Endothelial cell of umbilical vein (primary cell): ENCODE results near the gene PERM1.

Source experiments
- CTCF ChIP-seq, 2 donors: IDR thresholded peaks; 1 replicate in 1 of 2; 2 replicates in 1 of 2; pipeline ENCODE4 v1.5.1; 2011; ENCODE audit warnings: low read length in 2 of 2, mild to moderate bottlenecking in 2 of 2, moderate library complexity in 2 of 2, control low read depth in 1 of 2, inconsistent platforms in 1 of 2, low read depth in 1 of 2; ENCODE audit not compliant: insufficient read depth in 1 of 2; ENCODE audit errors: extremely low read depth in 1 of 2
- EZH2 ChIP-seq: IDR thresholded peaks from 2 replicates; pipeline ENCODE4 v1.6.1; 2012; ENCODE audit warnings: borderline replicate concordance, low read depth, mild to moderate bottlenecking, moderate library complexity, low read length, inconsistent platforms; ENCODE audit not compliant: severe bottlenecking
- FOS ChIP-seq: IDR thresholded peaks from 2 replicates; pipeline ENCODE4 v1.6.1; 2011; ENCODE audit warnings: mild to moderate bottlenecking, low read length, moderate library complexity, borderline replicate concordance; ENCODE audit not compliant: insufficient read depth
- JUN ChIP-seq: IDR thresholded peaks from 2 replicates; pipeline ENCODE4 v1.6.1; 2011; ENCODE audit warnings: borderline replicate concordance, low read depth; ENCODE audit not compliant: insufficient read length, insufficient read depth
- MYC ChIP-seq: IDR thresholded peaks from one replicate; pipeline ENCODE4 v1.6.1; 2011; ENCODE audit warnings: mild to moderate bottlenecking, low read depth, low read length
- POLR2A ChIP-seq: IDR thresholded peaks from 2 replicates; pipeline ENCODE4 v1.6.1; 2012; ENCODE audit warnings: low read depth, mild to moderate bottlenecking, control low read depth, low read length
- POLR2AphosphoS5 ChIP-seq: IDR thresholded peaks from 2 replicates; pipeline ENCODE4 v1.6.1; 2012; ENCODE audit warnings: low read depth, mild to moderate bottlenecking, control low read depth, low read length, moderate library complexity; ENCODE audit not compliant: insufficient read depth
- TF ChIP-seq, protein P1 (sequence below): IDR thresholded peaks from 2 replicates; pipeline ENCODE4 v1.6.1; 2011; ENCODE audit not compliant: insufficient read depth, insufficient read length

- TF ChIP-seq CTCF (IDR thresholded peaks at IDR 0.05; ENCODE audit: extremely low read depth in 1 of 2, insufficient read depth in 1 of 2, low read depth in 1 of 2, low read length in 2 of 2) (no peak), POLR2AphosphoS5 (no peak), POLR2A (no peak), EZH2 (peak; percentile 22), MYC (no peak), FOS (no peak), JUN (no peak)
- TF ChIP-seq, protein P1, sequence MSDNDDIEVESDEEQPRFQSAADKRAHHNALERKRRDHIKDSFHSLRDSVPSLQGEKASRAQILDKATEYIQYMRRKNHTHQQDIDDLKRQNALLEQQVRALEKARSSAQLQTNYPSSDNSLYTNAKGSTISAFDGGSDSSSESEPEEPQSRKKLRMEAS = no peak
Measured at GRCh38 chr1:997993-998744, 16.3 kb upstream of the PERM1 start.
